Skeletal muscle tissue (tissue), 4 donors: ENCODE results near the gene LIMK1. TPM values are rescaled to one million over a fixed set of nuclear protein-coding genes. Genes with fewer than 3 reads are reported as not detected.

Source experiments
- H3K27ac ChIP-seq: one replicate; pipeline ENCODE4 v1.7.0; 2013; ENCODE audit warnings: mild to moderate bottlenecking, low read depth, low read length, inconsistent platforms
- H3K27me3 ChIP-seq, 3 donors: one replicate each; pipeline ENCODE4 v1.7.0; 2013; ENCODE audit warnings: low read length in 3 of 3; ENCODE audit not compliant: control insufficient read depth in 3 of 3, insufficient read depth in 3 of 3
- H3K36me3 ChIP-seq, 3 donors: one replicate each; pipeline ENCODE4 v1.7.0; 2013; ENCODE audit warnings: low read length in 3 of 3; ENCODE audit not compliant: control insufficient read depth in 3 of 3, insufficient read depth in 3 of 3
- H3K4me1 ChIP-seq, 3 donors: one replicate each; pipeline ENCODE4 v1.7.0; 2013; ENCODE audit warnings: low read length in 3 of 3, mild to moderate bottlenecking in 3 of 3; ENCODE audit not compliant: control insufficient read depth in 3 of 3, insufficient read depth in 3 of 3
- H3K4me3 ChIP-seq, 3 donors: one replicate each; pipeline ENCODE4 v1.7.0; 2013; ENCODE audit warnings: low read length in 3 of 3
- H3K9ac ChIP-seq, 3 donors: one replicate each; pipeline ENCODE4 v1.7.0; 2013; ENCODE audit warnings: low read length in 3 of 3, mild to moderate bottlenecking in 3 of 3, moderate library complexity in 2 of 3, low read depth in 1 of 3
- H3K9me3 ChIP-seq, 3 donors: one replicate each; pipeline ENCODE4 v1.7.0; 2013; ENCODE audit warnings: low read length in 3 of 3; ENCODE audit not compliant: control insufficient read depth in 3 of 3
- total RNA-seq: library from RNA; depleted of rRNA; stranded (reverse); fragments of >200 nt; gene quantifications from one replicate; pipeline ENCODE4 v1.2.3, GENCODE V29; 2014
- donor health status: Osteomylitis.

Gene LIMK1
- total RNA-seq, 1 donor from 2014 or later = 4.7 TPM

DNA sequence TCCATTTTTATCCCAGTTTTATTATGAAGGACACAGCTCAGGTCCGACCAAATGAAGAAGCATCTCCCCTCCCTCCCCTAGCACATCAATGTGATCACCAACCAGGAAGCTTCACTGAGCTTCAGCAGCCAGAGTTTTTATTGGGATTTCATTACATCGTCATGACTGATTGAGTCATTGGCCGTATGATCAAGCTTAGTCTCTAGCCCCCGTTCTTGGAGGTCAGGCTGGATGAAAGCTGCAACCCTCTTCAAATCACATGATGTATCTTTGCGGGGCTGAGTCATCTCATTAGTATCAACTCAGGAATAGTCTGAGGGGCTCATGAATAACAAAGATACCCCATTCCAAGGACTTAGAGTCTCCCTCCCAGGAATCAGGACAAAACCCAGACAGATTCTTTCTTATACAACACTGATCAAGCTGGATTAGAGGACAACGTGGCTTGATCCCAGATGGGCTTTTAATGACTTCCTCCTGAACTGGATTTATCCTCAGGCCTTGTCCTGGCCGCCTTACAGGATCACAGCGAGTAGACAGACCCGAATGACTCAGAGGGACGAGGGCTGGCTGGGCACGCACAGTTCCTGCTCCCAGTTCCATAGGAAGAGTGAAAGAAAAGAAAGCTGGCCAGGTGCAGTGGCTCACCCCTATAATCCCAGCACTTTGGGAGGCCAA is 14.5 kb downstream of the LIMK1 start:
- H3K27ac ChIP-seq = peak overlapping the region; percentile 57
- H3K36me3 ChIP-seq = peaks cover 14 to 37% (median 16%) of the 10 kb centered on the region in 3 donors
- H3K9ac ChIP-seq = no peak overlapping the region
- peaks cover 16 to 19% (median 19%) of the 10 kb centered on the region in 3 donors for H3K4me1 ChIP-seq
- H3K4me3 ChIP-seq = no peak overlapping the region
- no peaks in the 10 kb centered on the region for H3K27me3 ChIP-seq
- H3K9me3 ChIP-seq = no peaks in the 10 kb centered on the region

DNA sequence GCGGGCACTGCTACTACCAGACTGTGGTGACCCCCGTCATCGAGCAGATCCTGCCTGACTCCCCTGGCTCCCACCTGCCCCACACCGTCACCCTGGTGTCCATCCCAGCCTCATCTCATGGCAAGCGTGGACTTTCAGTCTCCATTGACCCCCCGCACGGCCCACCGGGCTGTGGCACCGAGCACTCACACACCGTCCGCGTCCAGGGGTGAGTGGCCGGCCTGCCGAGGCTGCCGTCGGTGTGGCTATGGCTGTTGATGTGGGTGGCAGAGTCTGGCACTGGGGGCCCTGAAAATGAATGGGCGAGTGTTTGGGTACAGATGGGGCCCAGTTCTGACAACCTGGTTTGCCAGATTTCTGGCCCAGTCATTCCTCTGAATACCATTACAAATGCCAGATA is 15.4 kb downstream of the LIMK1 start:
- H3K9ac ChIP-seq = no peak overlapping the region
- H3K27me3 ChIP-seq = no peaks in the 10 kb centered on the region
- peak overlapping the region; percentile 57 for H3K27ac ChIP-seq
- peaks cover 14 to 37% (median 18%) of the 10 kb centered on the region in 3 donors for H3K36me3 ChIP-seq
- no peak overlapping the region for H3K4me3 ChIP-seq
- no peaks in the 10 kb centered on the region for H3K9me3 ChIP-seq
- H3K4me1 ChIP-seq = peaks cover 7 to 11% (median 11%) of the 10 kb centered on the region in 3 donors

DNA sequence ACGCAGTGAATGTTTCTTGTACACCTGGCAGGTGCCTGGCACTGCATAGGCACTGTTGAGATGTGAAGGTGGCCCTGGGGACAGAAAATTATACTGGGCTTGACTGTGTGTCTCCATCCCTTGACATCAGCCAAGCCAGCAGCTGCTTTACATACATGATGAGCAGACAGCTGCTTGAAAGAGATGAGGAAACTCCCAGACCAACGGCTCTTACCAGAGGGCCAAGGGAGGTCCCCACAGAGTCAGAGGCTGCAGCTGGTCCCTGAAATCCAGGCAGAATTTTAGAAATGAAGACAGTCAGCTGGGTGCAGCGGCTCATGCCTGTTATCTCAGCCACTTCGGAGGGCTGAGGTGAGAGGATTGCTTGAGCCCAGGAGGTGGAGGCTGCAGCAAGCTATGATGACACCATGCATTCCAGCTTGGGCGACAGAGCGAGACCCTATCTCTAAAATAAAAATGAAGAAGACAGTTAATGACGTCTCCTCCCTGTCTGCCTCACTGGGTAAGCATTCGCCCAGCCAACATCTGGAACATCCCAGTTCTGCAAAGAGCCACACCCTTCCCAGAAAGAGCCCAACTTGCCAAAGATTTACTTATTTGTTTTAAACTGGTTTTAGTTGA is 17.6 kb downstream of the LIMK1 start:
- Histone ChIP-seq H3K27ac (no peak overlapping the region), H3K9ac (no peak overlapping the region), H3K4me3 (no peak overlapping the region), H3K4me1 (peaks cover 4 to 11% (median 6%) of the 10 kb centered on the region in 3 donors), H3K9me3 (no peaks in the 10 kb centered on the region), H3K36me3 (peaks cover 22 to 42% (median 26%) of the 10 kb centered on the region in 3 donors), H3K27me3 (no peaks in the 10 kb centered on the region)

DNA sequence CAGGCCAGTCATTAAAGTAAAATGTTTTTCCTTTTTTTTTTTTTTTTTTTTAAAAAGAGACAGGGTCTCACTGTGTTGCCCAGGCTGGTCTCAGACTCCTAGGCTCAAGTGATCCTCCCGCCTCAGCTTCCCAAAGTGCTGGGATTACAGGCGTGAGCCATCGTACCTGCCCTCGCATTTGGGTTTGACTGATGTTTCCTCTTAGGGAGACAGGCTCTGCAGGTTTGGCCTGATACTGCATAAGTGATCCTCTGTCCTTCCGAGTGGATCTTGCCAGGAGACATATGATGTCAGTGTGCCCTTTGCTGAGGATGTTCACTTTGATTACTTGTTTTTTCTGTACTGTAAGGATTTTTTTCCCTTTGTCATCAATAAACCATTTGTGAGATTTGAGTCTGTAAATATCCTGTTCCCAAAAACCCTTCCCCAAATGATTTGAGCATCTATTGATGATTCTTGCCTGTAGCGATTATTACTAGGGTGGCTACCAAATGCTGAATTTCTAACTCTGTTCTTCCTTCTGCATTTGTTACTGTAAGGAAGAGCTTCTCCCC is 19.7 kb downstream of the LIMK1 start:
- H3K27ac ChIP-seq = no peak overlapping the region
- peaks cover 4 to 8% (median 6%) of the 10 kb centered on the region in 3 donors for H3K4me1 ChIP-seq
- H3K9ac ChIP-seq = no peak overlapping the region
- no peaks in the 10 kb centered on the region for H3K9me3 ChIP-seq
- no peaks in the 10 kb centered on the region for H3K27me3 ChIP-seq
- no peak overlapping the region for H3K4me3 ChIP-seq
- peaks cover 30 to 43% (median 39%) of the 10 kb centered on the region in 3 donors for H3K36me3 ChIP-seq

DNA sequence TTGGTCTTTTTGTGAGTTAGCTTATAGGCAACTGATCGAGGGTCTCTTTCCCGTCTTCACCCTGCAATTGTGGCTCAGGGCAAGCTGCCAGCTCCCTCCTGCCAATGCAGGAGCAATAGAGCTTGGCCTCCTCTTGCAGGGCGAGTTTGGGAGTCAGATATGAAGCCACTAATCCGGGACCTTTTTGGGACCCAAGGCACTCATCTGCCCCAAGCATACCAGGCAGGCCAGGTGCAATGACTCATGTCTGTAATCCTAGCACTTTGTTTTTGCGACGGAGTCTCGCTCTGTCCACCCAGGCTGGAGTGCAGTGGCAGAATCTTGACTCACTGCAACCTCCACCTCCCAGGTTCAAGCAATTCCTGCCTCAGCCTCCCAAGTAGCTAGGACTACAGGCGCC is 21.1 kb downstream of the LIMK1 start:
- Histone ChIP-seq H3K9me3 (no peaks in the 10 kb centered on the region), H3K36me3 (peaks cover 36 to 50% (median 44%) of the 10 kb centered on the region in 3 donors)

DNA sequence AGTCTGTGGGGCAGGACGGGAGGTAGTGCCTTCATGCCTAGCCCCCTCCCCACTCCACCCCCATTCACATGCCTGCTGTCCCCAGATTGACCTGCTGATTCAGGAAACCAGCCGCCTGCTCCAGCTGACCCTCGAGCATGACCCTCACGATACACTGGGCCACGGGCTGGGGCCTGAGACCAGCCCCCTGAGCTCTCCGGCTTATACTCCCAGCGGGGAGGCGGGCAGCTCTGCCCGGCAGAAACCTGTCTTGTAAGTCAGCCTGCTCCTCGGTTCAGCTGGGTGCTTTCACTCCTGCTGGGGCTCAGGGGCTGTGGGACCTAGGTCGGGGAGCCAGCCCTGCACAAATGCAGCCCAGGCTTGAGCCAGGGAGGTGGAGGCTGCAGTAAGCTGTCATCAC is 22.4 kb downstream of the LIMK1 start:
- no peaks in the 10 kb centered on the region for H3K9me3 ChIP-seq
- no peak overlapping the region for H3K27ac ChIP-seq
- peaks cover 39 to 56% (median 45%) of the 10 kb centered on the region in 3 donors for H3K36me3 ChIP-seq
- H3K27me3 ChIP-seq = no peaks in the 10 kb centered on the region
- no peak overlapping the region for H3K9ac ChIP-seq
- peaks cover 4 to 6% (median 5%) of the 10 kb centered on the region in 3 donors for H3K4me1 ChIP-seq
- no peak overlapping the region for H3K4me3 ChIP-seq

More for the DNA sequence above, 21.1 kb downstream of the LIMK1 start:
- Histone ChIP-seq H3K9ac (peak overlapping the region in 1 of 3 donors; percentile 45), H3K27ac (peak overlapping the region; percentile 9), H3K27me3 (no peaks in the 10 kb centered on the region), H3K4me1 (peaks cover 4 to 6% (median 5%) of the 10 kb centered on the region in 3 donors), H3K4me3 (no peak overlapping the region)

DNA sequence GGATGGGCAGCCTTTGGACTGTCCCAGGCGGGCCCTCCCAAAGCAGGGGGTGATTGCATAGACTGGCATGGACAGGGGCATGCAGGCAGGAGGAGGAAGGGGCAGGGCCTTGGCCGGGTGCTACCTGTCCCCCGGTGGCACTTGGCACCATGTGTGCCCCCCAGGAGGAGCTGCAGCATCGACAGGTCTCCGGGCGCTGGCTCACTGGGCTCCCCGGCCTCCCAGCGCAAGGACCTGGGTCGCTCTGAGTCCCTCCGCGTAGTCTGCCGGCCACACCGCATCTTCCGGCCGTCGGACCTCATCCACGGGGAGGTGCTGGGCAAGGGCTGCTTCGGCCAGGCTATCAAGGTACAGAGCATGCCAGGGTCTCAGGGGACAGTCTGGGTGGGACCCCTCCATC is 23.2 kb downstream of the LIMK1 start:
- no peak overlapping the region for H3K27ac ChIP-seq
- H3K36me3 ChIP-seq = peaks cover 43 to 59% (median 49%) of the 10 kb centered on the region in 3 donors
- H3K4me1 ChIP-seq = peaks cover 4 to 6% (median 5%) of the 10 kb centered on the region in 3 donors
- H3K9me3 ChIP-seq = no peaks in the 10 kb centered on the region
- no peaks in the 10 kb centered on the region for H3K27me3 ChIP-seq
- H3K4me3 ChIP-seq = no peak overlapping the region
- H3K9ac ChIP-seq = no peak overlapping the region

DNA sequence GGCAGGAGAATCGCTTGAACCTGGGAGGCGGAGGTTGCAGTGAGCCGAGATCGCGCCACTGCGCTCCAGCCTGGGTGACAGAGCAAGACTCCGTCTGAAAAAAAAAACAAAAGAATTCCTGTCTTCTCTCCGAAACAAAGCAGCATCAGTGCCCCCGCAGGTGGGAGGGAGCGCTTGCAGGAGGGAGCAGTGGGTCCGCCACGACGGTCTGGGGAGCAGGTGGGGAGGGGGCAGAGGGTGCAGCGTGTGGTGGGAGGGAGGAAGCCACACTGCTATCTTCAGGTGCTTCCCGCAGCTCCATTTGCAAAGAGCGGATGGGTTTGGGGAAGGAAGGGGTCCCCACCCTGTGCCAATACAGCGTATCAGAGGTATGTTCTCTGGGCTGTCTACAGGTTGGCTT is 31.7 kb downstream of the LIMK1 start:
- Histone ChIP-seq H3K4me1 (no peaks in the 10 kb centered on the region), H3K9me3 (peaks cover 0 to 3% (median 0%) of the 10 kb centered on the region in 3 donors), H3K4me3 (no peak overlapping the region), H3K27ac (no peak overlapping the region), H3K27me3 (no peaks in the 10 kb centered on the region), H3K36me3 (peaks cover 34 to 42% (median 39%) of the 10 kb centered on the region in 3 donors), H3K9ac (no peak overlapping the region)

DNA sequence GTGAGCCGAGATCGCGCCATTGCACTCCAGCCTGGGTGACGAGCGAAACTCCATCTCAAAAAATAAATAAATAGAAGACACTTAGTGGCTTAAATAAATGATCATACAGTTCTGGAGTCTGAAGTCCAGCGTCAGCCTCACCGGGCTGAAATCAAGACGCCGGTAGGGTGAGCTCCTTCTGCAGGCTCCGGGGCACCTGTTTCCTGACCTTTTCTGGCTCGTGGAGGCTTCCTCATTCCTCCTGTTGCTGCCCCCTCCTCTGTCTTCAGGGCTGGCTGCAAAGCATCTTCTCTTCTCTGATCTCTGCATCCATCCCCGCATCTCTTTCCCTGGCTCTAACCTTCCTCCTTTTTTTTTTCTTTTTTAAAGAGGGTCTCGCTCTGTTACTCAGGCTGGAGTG is 32.8 kb downstream of the LIMK1 start:
- Histone ChIP-seq H3K36me3 (peaks cover 39 to 47% (median 39%) of the 10 kb centered on the region in 3 donors), H3K4me3 (no peak overlapping the region), H3K9ac (no peak overlapping the region)

DNA sequence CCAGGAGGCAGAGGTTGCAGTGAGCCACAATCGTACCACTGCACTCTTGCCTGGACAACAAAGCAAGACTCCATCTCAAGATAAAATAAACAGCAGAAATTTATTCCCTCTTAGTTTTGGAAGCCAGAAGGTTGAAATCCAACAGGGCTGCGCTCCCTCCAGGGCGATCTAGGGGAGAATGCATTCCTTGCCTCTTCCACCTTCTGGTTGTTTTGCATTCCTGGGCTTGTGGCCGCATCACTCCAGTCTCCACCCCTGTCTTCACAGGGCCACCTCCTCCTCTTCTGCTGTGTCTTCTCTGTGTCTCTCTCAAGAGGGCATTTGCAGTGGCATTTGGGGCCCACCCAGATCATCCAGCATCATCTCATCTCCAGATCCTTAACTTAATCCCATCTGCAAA is 36.2 kb downstream of the LIMK1 start:
- Histone ChIP-seq H3K27me3 (no peaks in the 10 kb centered on the region), H3K9me3 (peaks cover 0 to 3% (median 0%) of the 10 kb centered on the region in 3 donors), H3K4me1 (no peaks in the 10 kb centered on the region), H3K27ac (no peak overlapping the region), H3K4me3 (no peak overlapping the region), H3K9ac (no peak overlapping the region), H3K36me3 (peaks cover 27 to 38% (median 37%) of the 10 kb centered on the region in 3 donors)

More for the DNA sequence above, 32.8 kb downstream of the LIMK1 start:
- H3K9me3 ChIP-seq = peaks cover 0 to 3% (median 0%) of the 10 kb centered on the region in 3 donors
- no peaks in the 10 kb centered on the region for H3K27me3 ChIP-seq
- no peaks in the 10 kb centered on the region for H3K4me1 ChIP-seq
- no peak overlapping the region for H3K27ac ChIP-seq
